GM12801 (cell line): Measurements from ENCODE around the gene CCDC40.

ENCODE experiments used
- TF ChIP-seq, protein P1 (sequence below): IDR thresholded peaks from one replicate; pipeline ENCODE4 v1.5.1; 2011; ENCODE audit warnings: control low read depth; ENCODE audit not compliant: insufficient read length; ENCODE audit errors: extremely low read depth

Gene CCDC40

GRCh38 chr17:80050706-80051105 lies 14.3 kb downstream of the CCDC40 start:
- TF ChIP-seq, protein P1, sequence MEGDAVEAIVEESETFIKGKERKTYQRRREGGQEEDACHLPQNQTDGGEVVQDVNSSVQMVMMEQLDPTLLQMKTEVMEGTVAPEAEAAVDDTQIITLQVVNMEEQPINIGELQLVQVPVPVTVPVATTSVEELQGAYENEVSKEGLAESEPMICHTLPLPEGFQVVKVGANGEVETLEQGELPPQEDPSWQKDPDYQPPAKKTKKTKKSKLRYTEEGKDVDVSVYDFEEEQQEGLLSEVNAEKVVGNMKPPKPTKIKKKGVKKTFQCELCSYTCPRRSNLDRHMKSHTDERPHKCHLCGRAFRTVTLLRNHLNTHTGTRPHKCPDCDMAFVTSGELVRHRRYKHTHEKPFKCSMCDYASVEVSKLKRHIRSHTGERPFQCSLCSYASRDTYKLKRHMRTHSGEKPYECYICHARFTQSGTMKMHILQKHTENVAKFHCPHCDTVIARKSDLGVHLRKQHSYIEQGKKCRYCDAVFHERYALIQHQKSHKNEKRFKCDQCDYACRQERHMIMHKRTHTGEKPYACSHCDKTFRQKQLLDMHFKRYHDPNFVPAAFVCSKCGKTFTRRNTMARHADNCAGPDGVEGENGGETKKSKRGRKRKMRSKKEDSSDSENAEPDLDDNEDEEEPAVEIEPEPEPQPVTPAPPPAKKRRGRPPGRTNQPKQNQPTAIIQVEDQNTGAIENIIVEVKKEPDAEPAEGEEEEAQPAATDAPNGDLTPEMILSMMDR: no peak

- TF ChIP-seq, protein P1: no peak
Observed at GRCh38 chr17:80051681-80052080, 15.2 kb downstream of the CCDC40 start.

DNA sequence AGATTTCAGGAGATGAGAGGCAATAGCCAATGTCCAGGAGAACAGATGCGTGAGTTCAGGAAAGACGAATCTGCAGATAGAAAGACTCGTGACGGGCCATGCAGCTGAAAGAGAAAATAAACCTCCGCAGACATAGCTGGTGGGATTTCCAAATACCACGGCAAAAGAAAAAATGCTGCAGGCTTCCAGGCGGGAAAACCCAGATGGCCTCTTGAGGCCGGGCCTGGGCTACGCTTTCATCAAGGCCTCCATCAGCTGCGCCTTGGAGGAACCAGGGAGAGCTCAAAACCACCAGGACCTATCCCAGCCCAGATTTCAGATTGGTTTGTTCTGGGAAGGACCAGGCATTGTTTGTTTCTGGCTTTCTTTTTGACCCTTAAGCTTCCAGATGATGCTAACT lies 16.7 kb downstream of the CCDC40 start:
- TF ChIP-seq, protein P1: no peak

DNA sequence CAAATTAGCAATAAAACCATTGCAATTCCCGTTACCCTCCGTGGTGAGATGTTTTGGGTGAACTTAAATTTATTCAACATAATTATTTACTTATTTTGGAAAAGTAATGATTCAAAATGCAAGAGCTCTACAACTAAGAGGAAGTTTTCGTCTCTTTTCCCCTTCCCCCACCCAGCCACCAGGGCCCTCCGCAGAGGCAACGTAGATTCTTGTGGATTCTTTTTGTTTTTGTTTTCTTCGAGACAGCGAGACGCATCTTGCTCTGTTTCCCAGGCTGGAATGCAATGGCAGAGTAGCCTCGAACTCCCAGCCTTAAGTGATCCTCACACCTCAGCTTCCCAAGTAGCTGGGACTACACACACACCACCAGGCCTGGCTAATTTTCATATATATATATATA lies 19.2 kb downstream of the CCDC40 start:
- TF ChIP-seq, protein P1: no peak

DNA sequence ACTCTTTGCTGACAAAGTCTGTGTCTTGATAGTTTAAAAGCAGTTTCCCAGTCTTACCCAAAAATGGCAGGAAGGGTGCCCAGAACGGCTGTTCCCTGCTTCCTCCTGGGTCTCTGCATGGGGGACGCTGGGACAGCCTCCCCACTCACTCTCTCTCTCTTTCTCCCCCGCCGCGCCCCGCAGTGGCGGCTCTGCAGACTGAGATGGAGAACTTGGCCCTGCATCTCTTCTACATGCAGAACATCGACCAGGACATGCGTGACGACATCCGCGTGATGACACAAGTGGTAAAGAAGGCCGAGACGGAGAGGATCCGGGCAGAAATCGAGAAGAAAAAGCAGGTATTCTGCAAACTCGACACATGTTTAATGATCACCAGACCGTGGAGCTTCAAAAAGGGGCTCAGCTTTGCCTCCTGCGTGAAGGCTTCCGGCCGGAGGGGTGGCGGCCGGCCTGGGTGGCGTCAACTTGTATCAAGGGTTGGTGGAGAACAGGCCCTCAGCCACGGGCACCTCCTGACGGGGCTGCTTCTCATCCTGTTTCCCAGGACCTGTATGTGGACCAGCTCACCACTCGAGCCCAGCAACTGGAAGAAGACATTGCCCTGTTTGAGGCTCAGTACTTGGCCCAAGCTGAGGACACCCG lies 22.0 kb downstream of the CCDC40 start:
- TF ChIP-seq, protein P1: no peak

GRCh38 chr17:80060644-80061043 lies 24.2 kb downstream of the CCDC40 start:
- TF ChIP-seq, protein P1: no peak

- TF ChIP-seq, protein P1: no peak
Observed at GRCh38 chr17:80061421-80061820, 25.0 kb downstream of the CCDC40 start.
